LHCN-M2 (cell line): ENCODE data around the gene PMEPA1. TPM values are rescaled to one million over a fixed set of nuclear protein-coding genes. Genes with fewer than 3 reads are reported as not detected.

Experiments used
- DNase-seq: peaks from one replicate; pipeline ENCODE4 v3.0.0-alpha.2; 2012; ENCODE audit warnings: low read depth
- total RNA-seq: library from RNA; depleted of rRNA; stranded (reverse); fragments of >200 nt; gene quantifications from 2 replicates; pipeline ENCODE4 v1.2.3, GENCODE V29; 2014

Gene PMEPA1
- total RNA-seq, 1 experiment from 2014 or later, result 2.4 TPM

- peak; percentile 59 for DNase-seq
These were observed 87.0 kb downstream of the PMEPA1 start for GRCh38 chr20:57622579-57623381.

- no peak for DNase-seq
These were observed 87.6 kb downstream of the PMEPA1 start for GRCh38 chr20:57622201-57622570.

GRCh38 chr20:57621421-57622200, 88.2 kb downstream of the PMEPA1 start:
- DNase-seq, result no peak

- DNase-seq, result no peak
These were observed 88.8 kb downstream of the PMEPA1 start for GRCh38 chr20:57620999-57621398.

- no peak for DNase-seq
These were observed 89.4 kb downstream of the PMEPA1 start, which contains the start of gene ZBP1 for GRCh38 chr20:57620274-57620990. TSS of gene ZBP1 (minus strand) at chr20:57620426. CDS start at chr20:57620295, 131 bp downstream.

- DNase-seq, result no peak
These were observed 90.6 kb downstream of the PMEPA1 start for GRCh38 chr20:57619051-57619831.

GRCh38 chr20:57618764-57619050, 91.1 kb downstream of the PMEPA1 start:
- no peak for DNase-seq

GRCh38 chr20:57618091-57618763, 91.6 kb downstream of the PMEPA1 start:
- no peak for DNase-seq

- DNase-seq, result no peak
These were observed 92.6 kb downstream of the PMEPA1 start for GRCh38 chr20:57617079-57617795.

- no peak for DNase-seq
These were observed 93.5 kb downstream of the PMEPA1 start for GRCh38 chr20:57616143-57616951.

GRCh38 chr20:57615445-57615811, 94.4 kb downstream of the PMEPA1 start:
- no peak for DNase-seq

GRCh38 chr20:57614490-57615444, 95.0 kb downstream of the PMEPA1 start:
- no peak for DNase-seq

GRCh38 chr20:57613481-57613921, 96.3 kb downstream of the PMEPA1 start:
- no peak for DNase-seq

- no peak for DNase-seq
These were observed 96.9 kb downstream of the PMEPA1 start for GRCh38 chr20:57612916-57613315.

- DNase-seq, result no peak
These were observed 97.4 kb downstream of the PMEPA1 start for GRCh38 chr20:57612436-57612835.

GRCh38 chr20:57611586-57612311, 98.1 kb downstream of the PMEPA1 start:
- DNase-seq, result no peak

GRCh38 chr20:57610261-57610952, 99.4 kb downstream of the PMEPA1 start:
- no peak for DNase-seq
